Hematopoietic multipotent progenitor cell treated with erythropoietin and hydrocortisone succinate and interleukin-3 and kit ligand, for 15 days (in vitro differentiated cells): ENCODE measurements around the gene KRTAP20-2.

Experiments used
- DNase-seq: peaks from one replicate; pipeline ENCODE4 v3.0.0-alpha.2; 2015; ENCODE audit warnings: low spot score

KRTAP20-2 gene

DNA sequence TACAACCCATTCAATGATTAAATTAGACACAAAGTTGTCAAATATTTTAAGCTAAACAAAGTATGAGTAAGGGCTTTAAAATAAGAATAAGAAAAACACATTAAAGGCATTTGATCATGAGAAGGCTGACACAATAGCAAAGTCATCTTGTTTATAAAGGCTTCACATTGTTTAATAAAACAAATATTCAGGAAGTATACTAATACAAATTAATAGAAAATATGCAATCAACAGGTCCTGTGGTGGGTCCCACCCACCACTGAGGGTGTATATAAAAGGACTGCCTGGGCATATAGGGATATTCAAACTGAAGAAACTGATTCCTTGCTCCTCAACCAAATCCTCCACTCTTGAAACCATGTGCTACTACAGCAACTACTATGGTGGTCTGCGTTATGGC lies at the start of gene KRTAP20-2:
TSS of gene KRTAP20-2 (plus strand) at position 301 of the 400 bp plus-strand sequence. CDS start at position 359, 58 bp downstream.
- DNase-seq = no peak

DNA sequence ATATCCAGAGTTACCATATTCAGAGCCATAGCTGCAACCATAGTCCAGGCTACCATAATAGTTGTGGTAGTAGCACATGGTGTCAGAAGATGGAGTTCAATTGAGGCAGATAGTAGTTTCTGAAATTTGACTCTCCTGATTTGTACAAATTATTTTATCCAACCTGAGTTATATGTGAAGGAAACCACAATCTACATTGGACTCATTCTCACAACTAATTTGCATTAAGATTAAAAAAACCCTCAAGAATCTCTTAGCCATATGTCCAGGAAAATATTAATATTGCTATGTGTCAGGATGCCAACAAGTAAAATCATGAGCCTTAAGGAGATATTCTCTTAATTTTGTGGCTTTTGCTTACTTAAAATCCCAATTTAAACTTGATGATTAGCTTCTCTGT lies 44.7 kb upstream of the KRTAP20-2 start, which contains the start of gene KRTAP22-2:
TSS of gene KRTAP22-2 (minus strand) at position 101 of the 400 bp plus-strand sequence.
- no peak for DNase-seq

DNA sequence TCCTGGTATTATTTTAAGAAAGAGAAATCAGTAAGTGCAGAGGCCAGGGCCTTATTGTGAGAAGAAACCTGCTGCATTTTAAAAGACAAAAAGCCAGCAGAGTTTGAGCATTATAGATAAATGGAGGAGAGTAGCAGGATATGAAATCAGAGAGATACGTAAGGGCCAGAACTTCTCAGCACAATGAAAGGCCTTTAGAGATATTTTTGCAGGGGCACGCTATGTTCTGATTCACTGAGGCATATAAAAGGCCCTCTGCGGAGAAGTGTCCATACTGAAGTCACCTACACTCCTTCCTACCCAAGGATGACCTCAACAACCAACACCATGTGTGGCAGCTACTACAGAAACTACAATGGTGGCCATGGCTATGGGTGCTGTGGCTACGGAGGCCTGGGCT lies 42.9 kb upstream of the KRTAP20-2 start, which contains the start of gene KRTAP6-3:
TSS of gene KRTAP6-3 (plus strand) at position 301 of the 400 bp plus-strand sequence. CDS start at position 307, 6 bp downstream.
- no peak for DNase-seq

DNA sequence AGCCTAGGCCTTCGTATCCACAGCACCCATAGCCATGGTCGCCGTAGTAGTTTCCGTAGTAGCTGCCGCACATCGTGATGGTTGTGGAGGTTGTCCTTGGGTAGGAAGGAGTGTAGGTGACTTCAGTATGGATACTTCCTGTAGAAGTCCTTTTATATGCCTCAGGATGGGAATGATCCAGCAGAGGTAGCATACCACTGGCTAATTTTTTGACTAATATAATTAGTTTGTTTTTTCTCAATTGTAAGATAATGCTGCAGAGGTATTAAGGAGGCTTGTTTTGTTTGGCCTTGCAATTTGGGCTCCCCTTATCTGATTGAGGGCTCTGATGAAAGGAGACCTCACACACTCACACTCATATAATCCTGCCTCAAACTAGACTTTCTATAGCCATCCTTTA lies 36.2 kb upstream of the KRTAP20-2 start, which contains the start of gene KRTAP6-2:
TSS of gene KRTAP6-2 (minus strand) at position 101 of the 400 bp plus-strand sequence. CDS start at position 73, 28 bp downstream.
- no peak for DNase-seq

GRCh38 chr21:30600787-30601186 lies 34.2 kb upstream of the KRTAP20-2 start, which contains the start of gene KRTAP22-1:
Gene KRTAP22-1, plus strand, starts transcription at chr21:30601087.
- no peak for DNase-seq

- no peak for DNase-seq
These were observed 29.0 kb upstream of the KRTAP20-2 start for GRCh38 chr21:30605968-30606367.

- DNase-seq = no peak
These were observed 22.9 kb upstream of the KRTAP20-2 start for GRCh38 chr21:30612132-30612531.

- no peak for DNase-seq
These were observed 21.2 kb upstream of the KRTAP20-2 start, which contains the start of gene KRTAP6-1 for GRCh38 chr21:30613836-30614235. Gene KRTAP6-1, minus strand, starts transcription at chr21:30613930. Its CDS starts 26 bp downstream, at chr21:30613904.

GRCh38 chr21:30615199-30615598 lies 19.8 kb upstream of the KRTAP20-2 start:
- DNase-seq = no peak

GRCh38 chr21:30616125-30616524 lies 18.9 kb upstream of the KRTAP20-2 start, which contains the start of gene KRTAP20-1:
Gene KRTAP20-1, plus strand, starts transcription at chr21:30616425. Its CDS starts 30 bp downstream, at chr21:30616455.
- DNase-seq = no peak

- DNase-seq = no peak
These were observed 14.9 kb upstream of the KRTAP20-2 start for GRCh38 chr21:30620080-30620479.

GRCh38 chr21:30620522-30620921 lies 14.5 kb upstream of the KRTAP20-2 start, which contains the start of gene KRTAP20-4:
Gene KRTAP20-4, plus strand, starts transcription at chr21:30620627.
- no peak for DNase-seq

GRCh38 chr21:30623362-30623761 lies 11.6 kb upstream of the KRTAP20-2 start:
- no peak for DNase-seq

DNA sequence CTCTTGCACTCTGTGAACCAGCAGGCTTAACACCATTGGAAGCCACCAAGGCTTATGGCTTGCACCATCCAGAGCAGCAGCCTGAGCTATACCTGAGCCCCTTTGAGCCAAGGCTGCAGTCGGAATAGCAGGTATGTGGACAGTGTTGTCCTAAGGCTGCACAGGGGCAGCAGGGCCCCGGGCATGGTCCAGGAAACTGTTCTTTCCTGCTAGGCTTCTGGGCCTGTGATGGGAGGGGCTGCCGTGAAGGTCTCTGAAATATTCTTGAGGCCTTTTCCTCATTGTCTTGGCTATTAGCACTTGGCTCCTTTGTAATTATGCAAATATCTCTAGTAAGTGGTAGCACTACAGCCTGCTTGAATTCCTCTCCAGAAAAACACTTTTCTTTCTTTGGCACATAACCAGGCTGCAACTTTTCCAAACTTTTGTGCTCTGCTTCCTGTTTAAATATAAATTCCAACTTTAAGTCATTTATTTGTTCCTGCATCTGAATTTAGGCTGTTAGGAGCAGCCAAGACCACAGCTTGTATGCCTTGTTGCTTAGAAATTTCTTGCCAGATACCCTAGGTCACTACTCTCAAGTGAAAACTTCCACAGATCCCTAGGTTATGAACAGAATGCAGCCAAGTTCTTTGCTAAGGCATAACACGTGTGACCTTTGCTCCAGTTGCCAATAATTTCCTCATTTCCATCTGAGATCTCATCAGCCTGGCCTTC lies 9.4 kb upstream of the KRTAP20-2 start:
- DNase-seq = no peak

DNA sequence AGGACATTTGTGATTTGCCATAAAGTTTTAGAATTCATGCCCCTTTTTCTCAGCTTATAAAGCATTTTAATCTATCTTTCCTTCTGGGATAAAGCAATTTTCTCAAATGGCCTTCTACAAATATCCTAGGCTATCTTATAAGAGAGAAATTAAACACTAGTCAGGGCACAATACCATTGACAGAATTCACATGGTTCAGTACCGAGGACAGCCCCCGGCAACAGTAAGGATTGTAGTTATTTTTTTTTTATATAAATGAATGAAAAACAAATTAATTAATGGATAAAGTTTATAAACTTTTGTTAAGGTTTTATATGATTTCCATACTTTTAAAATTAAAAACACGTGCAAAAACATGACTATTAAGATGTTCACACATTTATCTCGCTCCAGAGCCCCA lies 6.9 kb upstream of the KRTAP20-2 start:
- DNase-seq = no peak

DNA sequence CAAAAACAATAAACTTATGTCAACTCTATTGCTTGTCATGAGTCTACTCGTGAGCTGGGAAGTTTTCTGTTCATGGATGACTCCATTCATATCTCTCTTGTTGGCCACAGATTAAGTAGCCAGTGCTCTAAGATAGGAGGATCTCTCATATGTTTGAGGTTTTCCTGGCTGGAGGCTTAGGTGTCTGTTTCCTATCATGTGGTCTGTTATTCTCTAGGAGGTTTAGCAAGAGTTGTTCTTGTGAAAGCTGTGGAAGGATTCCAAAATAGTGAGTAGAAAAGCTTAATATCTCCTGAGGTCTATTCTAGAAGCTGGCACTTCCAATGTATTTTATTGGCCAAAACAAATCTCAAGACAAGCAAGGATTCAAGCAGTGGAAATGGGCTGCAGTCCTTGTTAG lies 5.8 kb upstream of the KRTAP20-2 start:
- no peak for DNase-seq

DNA sequence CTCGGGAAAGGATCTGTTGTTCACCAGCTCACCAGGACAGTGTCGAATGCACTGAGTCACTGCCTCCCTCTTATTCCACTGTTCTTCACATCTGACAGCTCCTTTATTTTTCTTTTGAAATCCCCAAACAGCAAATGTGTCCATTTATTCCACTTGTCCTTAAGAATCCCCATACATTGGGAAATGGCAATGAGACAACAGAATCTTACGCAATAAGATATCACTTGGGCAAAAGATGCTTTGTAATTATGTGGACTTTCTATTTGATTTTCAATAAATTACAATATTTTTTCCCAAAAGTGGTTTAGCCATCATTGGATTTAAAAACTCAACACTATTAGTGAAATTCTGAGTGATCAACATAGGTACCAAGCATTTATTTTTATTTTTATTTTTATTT lies 3.7 kb downstream of the KRTAP20-2 start:
- no peak for DNase-seq

- no peak for DNase-seq
These were observed 7.6 kb downstream of the KRTAP20-2 start, which contains the start of gene KRTAP20-3 for GRCh38 chr21:30642564-30642963. Gene KRTAP20-3, plus strand, starts transcription at chr21:30642864.

GRCh38 chr21:30646904-30647414 lies 12.0 kb downstream of the KRTAP20-2 start:
- DNase-seq = no peak

DNA sequence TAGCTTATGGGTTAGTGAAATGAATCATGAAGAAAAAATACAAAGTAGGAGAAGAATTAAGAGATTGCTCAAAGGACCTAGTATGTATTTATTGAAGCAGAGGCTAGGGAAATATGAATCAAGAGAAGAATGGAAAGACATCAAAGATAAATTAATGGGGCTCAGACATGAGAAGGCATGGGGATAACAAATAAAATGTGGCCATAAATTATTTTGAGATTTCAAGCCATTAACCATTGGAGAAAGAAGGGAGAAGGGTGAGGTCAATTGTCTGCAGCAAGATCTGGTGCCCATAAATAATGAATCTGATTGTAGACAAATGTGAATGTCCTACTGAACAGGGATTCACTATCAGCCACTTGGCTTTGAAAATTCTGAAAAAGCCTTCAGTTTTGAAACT lies 17.9 kb downstream of the KRTAP20-2 start:
- DNase-seq = no peak

- DNase-seq = no peak
These were observed 33.8 kb downstream of the KRTAP20-2 start for GRCh38 chr21:30668776-30669175.

GRCh38 chr21:30672985-30673650 lies 38.1 kb downstream of the KRTAP20-2 start:
- no peak for DNase-seq
